Trophoblast cell (in vitro differentiated cells and primary cell): ENCODE data around the gene BEGAIN.

Experiments
- DNase-seq, 2 donors: peaks; one replicate each; pipeline ENCODE4 v3.0.0-alpha.2; 2016
- H2AFZ ChIP-seq: 2 replicates; pipeline ENCODE4 v1.6.1; 2013; ENCODE audit warnings: low read length, moderate library complexity, mild to moderate bottlenecking; ENCODE audit not compliant: insufficient read depth, poor library complexity
- H2AK5ac ChIP-seq: 2 replicates; pipeline ENCODE4 v1.6.1; 2013; ENCODE audit warnings: mild to moderate bottlenecking, low read length
- H2BK120ac ChIP-seq: 2 replicates; pipeline ENCODE4 v1.6.1; 2013; ENCODE audit warnings: low read length, mild to moderate bottlenecking, moderate library complexity; ENCODE audit not compliant: insufficient read depth, poor library complexity
- H2BK12ac ChIP-seq: 2 replicates; pipeline ENCODE4 v1.6.1; 2013; ENCODE audit warnings: mild to moderate bottlenecking, low read length, moderate library complexity
- H2BK5ac ChIP-seq: 2 replicates; pipeline ENCODE4 v1.6.1; 2013; ENCODE audit warnings: low read length, low read depth, moderate library complexity, mild to moderate bottlenecking; ENCODE audit not compliant: poor library complexity
- H3K14ac ChIP-seq: 2 replicates; pipeline ENCODE4 v1.6.1; 2013; ENCODE audit warnings: mild to moderate bottlenecking, low read length
- H3K18ac ChIP-seq: 2 replicates; pipeline ENCODE4 v1.6.1; 2013; ENCODE audit warnings: mild to moderate bottlenecking, low read length
- H3K23ac ChIP-seq: 2 replicates; pipeline ENCODE4 v1.6.1; 2013; ENCODE audit warnings: low read length
- H3K27ac ChIP-seq: 2 replicates; pipeline ENCODE4 v1.5.1; 2013; ENCODE audit warnings: low read depth, mild to moderate bottlenecking, inconsistent platforms, low read length, moderate library complexity
- H3K27me3 ChIP-seq: 2 replicates; pipeline ENCODE4 v1.6.1; 2013; ENCODE audit warnings: inconsistent platforms, mild to moderate bottlenecking, low read length, moderate library complexity; ENCODE audit not compliant: insufficient read depth
- H3K36me3 ChIP-seq, 2 experiments: 1 replicate in 1 of 2; 2 replicates in 1 of 2; pipeline ENCODE4 v1.6.1; 2013; ENCODE audit warnings: low read length in 2 of 2, mild to moderate bottlenecking in 2 of 2, moderate library complexity in 1 of 2; ENCODE audit not compliant: insufficient read depth in 2 of 2, control insufficient read depth in 1 of 2
- H3K4ac ChIP-seq: 2 replicates; pipeline ENCODE4 v1.6.1; 2013; ENCODE audit warnings: low read depth, mild to moderate bottlenecking, low read length, moderate library complexity
- H3K4me1 ChIP-seq, 2 experiments: 1 replicate in 1 of 2; 2 replicates in 1 of 2; pipeline ENCODE4 v1.6.1; 2013; ENCODE audit warnings: low read length in 2 of 2, mild to moderate bottlenecking in 2 of 2, moderate library complexity in 1 of 2; ENCODE audit not compliant: insufficient read depth in 2 of 2, control insufficient read depth in 1 of 2
- H3K4me2 ChIP-seq: 2 replicates; pipeline ENCODE4 v1.6.1; 2013; ENCODE audit warnings: inconsistent platforms, mild to moderate bottlenecking, low read length, moderate library complexity
- H3K4me3 ChIP-seq: 2 replicates; pipeline ENCODE4 v1.5.1; 2013; ENCODE audit warnings: mild to moderate bottlenecking, low read depth, low read length, inconsistent platforms
- H3K79me1 ChIP-seq: one replicate; pipeline ENCODE4 v1.6.1; 2013; ENCODE audit warnings: low read length
- H3K79me2 ChIP-seq: 2 replicates; pipeline ENCODE4 v1.6.1; 2013; ENCODE audit warnings: low read length, mild to moderate bottlenecking; ENCODE audit not compliant: control insufficient read depth, insufficient read depth, poor library complexity
- H3K9ac ChIP-seq: 2 replicates; pipeline ENCODE4 v1.6.1; 2013; ENCODE audit warnings: mild to moderate bottlenecking, low read length
- H3K9me3 ChIP-seq: 2 replicates; pipeline ENCODE4 v1.6.1; 2013; ENCODE audit warnings: low read depth, mild to moderate bottlenecking, control low read depth, inconsistent platforms, low read length; ENCODE audit not compliant: insufficient read depth
- H4K12ac ChIP-seq: 2 replicates; pipeline ENCODE4 v1.6.1; 2013; ENCODE audit warnings: low read depth, mild to moderate bottlenecking, low read length, moderate library complexity
- H4K8ac ChIP-seq: 2 replicates; pipeline ENCODE4 v1.6.1; 2013; ENCODE audit warnings: low read depth, mild to moderate bottlenecking, low read length, moderate library complexity
- H4K91ac ChIP-seq: one replicate; pipeline ENCODE4 v1.6.1; 2013; ENCODE audit warnings: low read depth, mild to moderate bottlenecking, low read length, moderate library complexity
- WGBS: extraction: QIAGEN DNeasy Blood & Tissue Kit; methylation state at CpG from one replicate; pipeline ENCODE4 v1.1.7; 2013; ENCODE audit warnings: missing lambda C conversion rate; ENCODE audit not compliant: insufficient read length, insufficient coverage; ENCODE audit errors: extremely low coverage; 5-methylcytosine and 5-hydroxymethylcytosine counted together

Gene BEGAIN

GRCh38 chr14:100549834-100550625 is 37.2 kb downstream of the BEGAIN start:
- Histone ChIP-seq H3K9me3 (no peaks in the 10 kb centered on the region), H3K4me1 (peaks cover 0 to 5% of the 10 kb centered on the region in 2 experiments), H3K4me2 (no peak overlapping the region), H3K18ac (no peak overlapping the region), H3K9ac (no peak overlapping the region), H3K14ac (no peak overlapping the region), H4K91ac (no peak overlapping the region), H3K79me1 (no peaks in the 10 kb centered on the region), H2BK120ac (no peak overlapping the region), H2AFZ (no peak overlapping the region), H2BK12ac (no peak overlapping the region), H4K8ac (no peak overlapping the region), H3K36me3 (no peaks in the 10 kb centered on the region), H4K12ac (no peak overlapping the region), H3K4me3 (no peak overlapping the region), H3K27me3 (no peaks in the 10 kb centered on the region), H3K4ac (no peak overlapping the region), H3K27ac (no peak overlapping the region), H3K23ac (no peak overlapping the region), H2BK5ac (no peak overlapping the region), H2AK5ac (no peak overlapping the region), H3K79me2 (no peaks in the 10 kb centered on the region)
- DNase-seq: no peak
- no CpG with 5 or more reads among the region's 29 CpGs for WGBS

DNA sequence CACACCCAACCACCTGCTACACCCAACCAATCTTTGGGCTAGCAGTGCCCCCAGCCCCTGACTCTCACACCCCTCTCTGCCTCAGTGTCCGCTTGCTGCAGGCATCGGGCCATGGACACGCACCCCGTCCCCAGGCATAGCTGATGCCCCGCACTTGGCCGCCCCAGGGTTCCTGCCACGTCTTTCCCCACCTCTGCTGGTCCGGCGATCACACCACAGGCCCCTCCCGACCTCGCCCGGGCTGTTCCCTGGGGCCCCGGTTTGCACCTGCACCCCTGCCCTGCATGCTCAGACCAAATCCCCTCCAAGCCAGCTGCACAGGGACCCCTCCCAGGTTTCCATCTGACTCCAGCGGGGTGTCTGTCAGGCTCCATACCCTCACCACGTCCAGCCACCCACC is 38.3 kb downstream of the BEGAIN start:
- Histone ChIP-seq H3K18ac (no peak overlapping the region), H2AK5ac (no peak overlapping the region), H3K27me3 (no peaks in the 10 kb centered on the region), H3K79me1 (no peaks in the 10 kb centered on the region), H3K79me2 (no peaks in the 10 kb centered on the region), H3K9me3 (peaks cover 1% of the 10 kb centered on the region), H4K8ac (no peak overlapping the region), H3K14ac (no peak overlapping the region), H3K4me3 (peak overlapping the region; percentile 46), H4K91ac (no peak overlapping the region), H3K4me1 (peaks cover 0 to 5% of the 10 kb centered on the region in 2 experiments), H2BK12ac (no peak overlapping the region), H3K4ac (no peak overlapping the region), H4K12ac (no peak overlapping the region), H2AFZ (no peak overlapping the region), H2BK5ac (no peak overlapping the region), H3K36me3 (no peaks in the 10 kb centered on the region), H3K4me2 (no peak overlapping the region), H2BK120ac (no peak overlapping the region), H3K27ac (no peak overlapping the region), H3K23ac (no peak overlapping the region), H3K9ac (no peak overlapping the region)
- DNase-seq: no peak
- no CpG with 5 or more reads among the region's 15 CpGs for WGBS

GRCh38 chr14:100548295-100548655 is 38.9 kb downstream of the BEGAIN start:
- no peak overlapping the region for H3K4ac ChIP-seq
- no peak overlapping the region for H3K14ac ChIP-seq
- H3K27me3 ChIP-seq: no peaks in the 10 kb centered on the region
- H3K27ac ChIP-seq: no peak overlapping the region
- H3K9me3 ChIP-seq: peaks cover 1% of the 10 kb centered on the region
- no peaks in the 10 kb centered on the region for H3K36me3 ChIP-seq
- no peak overlapping the region for H4K8ac ChIP-seq
- WGBS: no CpG with 5 or more reads among the region's 5 CpGs
- H2BK12ac ChIP-seq: no peak overlapping the region
- H4K12ac ChIP-seq: no peak overlapping the region
- H3K4me1 ChIP-seq: peaks cover 0 to 5% of the 10 kb centered on the region in 2 experiments
- H3K23ac ChIP-seq: no peak overlapping the region
- H3K79me2 ChIP-seq: no peaks in the 10 kb centered on the region
- H4K91ac ChIP-seq: no peak overlapping the region
- H3K4me3 ChIP-seq: peak overlapping the region; percentile 12
- H3K79me1 ChIP-seq: no peaks in the 10 kb centered on the region
- H2AK5ac ChIP-seq: no peak overlapping the region
- no peak overlapping the region for H2AFZ ChIP-seq
- H3K4me2 ChIP-seq: no peak overlapping the region
- H2BK120ac ChIP-seq: no peak overlapping the region
- H3K18ac ChIP-seq: no peak overlapping the region
- DNase-seq: no peak
- no peak overlapping the region for H2BK5ac ChIP-seq
- no peak overlapping the region for H3K9ac ChIP-seq

DNA sequence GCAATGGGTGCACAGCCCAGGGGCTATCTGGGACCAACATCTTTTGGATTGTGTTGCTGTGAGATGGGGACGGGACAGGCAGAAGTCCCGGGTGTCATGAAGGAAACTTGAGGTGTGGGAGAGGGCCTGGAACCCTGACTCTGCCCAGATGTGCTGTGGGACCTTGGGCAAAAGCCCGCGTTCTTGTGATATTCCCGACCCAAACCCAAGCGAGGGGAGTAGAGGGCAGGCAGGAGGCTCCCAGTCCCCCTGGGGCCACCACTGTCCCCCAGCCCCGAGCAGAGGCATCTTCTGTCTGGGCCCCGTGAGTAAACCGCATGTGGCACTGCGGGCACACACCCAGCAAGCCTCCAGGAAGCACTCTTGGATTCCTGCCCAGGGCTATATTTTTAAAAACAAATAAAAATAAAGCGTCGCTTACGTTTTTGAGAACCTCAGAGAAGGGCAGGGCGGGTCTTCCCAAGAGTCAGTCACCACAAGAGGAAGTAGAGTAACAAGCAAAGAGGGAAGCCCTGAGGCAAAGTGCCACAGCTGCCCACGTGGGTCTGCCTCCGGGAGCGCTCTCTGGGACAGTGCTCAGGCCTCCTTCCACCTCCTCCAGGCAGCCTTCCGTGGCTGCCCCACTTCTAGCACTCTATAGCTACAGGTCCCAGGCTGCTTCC is 39.5 kb downstream of the BEGAIN start:
- Histone ChIP-seq H3K27me3 (no peaks in the 10 kb centered on the region), H3K79me1 (no peaks in the 10 kb centered on the region), H2BK120ac (no peak overlapping the region), H3K4ac (no peak overlapping the region), H3K79me2 (no peaks in the 10 kb centered on the region), H2BK12ac (no peak overlapping the region), H3K18ac (no peak overlapping the region), H3K9ac (no peak overlapping the region), H3K36me3 (no peaks in the 10 kb centered on the region), H4K91ac (no peak overlapping the region), H4K12ac (no peak overlapping the region), H3K9me3 (peaks cover 1% of the 10 kb centered on the region), H3K27ac (no peak overlapping the region), H4K8ac (no peak overlapping the region), H2BK5ac (no peak overlapping the region), H2AK5ac (no peak overlapping the region), H3K23ac (no peak overlapping the region), H3K4me2 (no peak overlapping the region), H2AFZ (no peak overlapping the region), H3K4me3 (no peak overlapping the region), H3K4me1 (peaks cover 0 to 5% of the 10 kb centered on the region in 2 experiments), H3K14ac (no peak overlapping the region)
- DNase-seq: peak in 1 of 2 donors; percentile 40
- no CpG with 5 or more reads among the region's 18 CpGs for WGBS
